ENCODE measurements around the gene TMEM223. TPM values are rescaled to one million over a fixed set of nuclear protein-coding genes. Genes with fewer than 3 reads are reported as not detected.

TMEM223 gene
- total RNA-seq, 1 experiment from 2014 or later = 20.1 TPM

DNA sequence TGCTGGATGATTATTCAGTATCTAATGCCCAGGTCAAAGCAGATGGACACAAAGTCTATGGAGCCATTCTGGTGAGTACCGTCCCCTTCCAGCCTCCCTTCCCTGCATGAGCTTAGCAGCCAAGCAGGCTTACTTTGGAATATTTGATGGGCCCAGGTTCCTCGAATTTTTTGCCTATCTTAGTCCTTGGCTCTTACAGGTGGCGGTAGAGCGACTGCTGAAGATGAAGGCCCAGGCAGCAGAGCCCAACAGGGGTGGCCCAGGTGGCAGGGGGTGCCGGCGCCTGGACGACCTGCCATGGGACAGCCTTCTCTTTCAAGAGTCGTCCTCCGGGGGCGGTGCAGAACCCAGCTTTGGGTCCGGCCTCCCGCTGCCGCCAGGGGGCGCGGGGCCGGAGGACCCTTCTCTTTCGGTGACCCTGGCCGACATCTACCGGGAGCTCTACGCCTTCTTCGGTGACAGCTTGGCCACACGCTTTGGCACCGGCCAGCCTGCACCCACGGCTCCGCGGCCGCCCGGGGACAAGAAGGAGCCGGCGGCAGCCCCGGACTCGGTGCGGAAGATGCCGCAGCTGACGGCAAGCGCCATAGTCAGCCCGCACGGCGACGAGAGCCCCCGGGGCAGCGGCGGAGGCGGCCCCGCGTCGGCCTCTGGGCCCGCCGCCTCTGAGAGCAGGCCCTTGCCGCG, 5.3 kb downstream of the TMEM223 start:
- no peaks in the 10 kb centered on the region for H3K9me3 ChIP-seq (ENCODE audit: control insufficient read depth, insufficient read depth, low read depth, low read length)
- peak overlapping the region; percentile 87 for H3K27ac ChIP-seq (ENCODE audit: low read length)
- no TSS peak for BruUV-seq (replicated peaks)
- ATAC-seq = peak; percentile 81
- TF ChIP-seq CTCF (IDR thresholded peaks at IDR 0.05) = peak; percentile 98
- TF ChIP-seq SIN3A (IDR thresholded peaks at IDR 0.05; ENCODE audit: borderline replicate concordance, insufficient read depth, low read depth, low read length) = peak; percentile 19; the same call in 1 of the 2 replicates
- TF ChIP-seq TCF7L2 (IDR thresholded peaks at IDR 0.05; ENCODE audit: low read depth, low read length) = no peak
- H3K36me3 ChIP-seq (ENCODE audit: control insufficient read depth, insufficient read depth, low read length) = peaks cover 3% of the 10 kb centered on the region
- POLR2A ChIA-PET = interaction anchor here (0.5 to 0.9 kb wide), 4 partner anchors 41 to 185 kb away, joined by 3 to 8 read pairs (median 4); partner anchors contain the start of gene MTA2
- H3K4me1 ChIP-seq (ENCODE audit: control insufficient read depth, insufficient read depth, low read length) = peaks cover 30% of the 10 kb centered on the region
- H3K4me3 ChIP-seq (ENCODE audit: low read depth in 2 of 2, low read length in 2 of 2) = peak overlapping the region; percentile 86 to 98
- in situ Hi-C loops (cut with HindIII; ENCODE audit: low pct_unique_long_range_greater_than_20kb, low sequenced_read_pairs) (no loop called here), intact Hi-C loops (cut with micrococcal nuclease; ENCODE audit: unreplicated experiment) (loop anchor here (2.0 kb wide), 1 partner anchor 76 kb away; no protein-coding TSS in a partner anchor)
- H3K27me3 ChIP-seq (ENCODE audit: control insufficient read depth, insufficient read depth, low read length) = no peaks in the 10 kb centered on the region
- CTCF ChIA-PET = interaction anchor here (0.5 to 1.4 kb wide), 7 partner anchors 11 to 177 kb away, joined by 3 to 7 read pairs (median 3); partner anchors contain the start of gene TAF6L
- DNase-seq (ENCODE audit: low read depth, low spot score) = no peak

- no peaks in the 10 kb centered on the region for H3K27me3 ChIP-seq (ENCODE audit: control insufficient read depth, insufficient read depth, low read length)
Measured at GRCh38 chr11:62782753-62783152, 9.1 kb downstream of the TMEM223 start.

More at GRCh38 chr11:62782753-62783152, 9.1 kb downstream of the TMEM223 start:
- no TSS peak for BruUV-seq (replicated peaks)
- peaks cover 3% of the 10 kb centered on the region for H3K36me3 ChIP-seq (ENCODE audit: control insufficient read depth, insufficient read depth, low read length)
- H3K4me3 ChIP-seq (ENCODE audit: low read depth in 2 of 2, low read length in 2 of 2) = no peak overlapping the region
- no peaks in the 10 kb centered on the region for H3K9me3 ChIP-seq (ENCODE audit: control insufficient read depth, insufficient read depth, low read depth, low read length)
- ChIA-PET CTCF (no interaction called here), POLR2A (no interaction called here)
- DNase-seq (ENCODE audit: low read depth, low spot score) = no peak
- intact Hi-C loops (cut with micrococcal nuclease; ENCODE audit: unreplicated experiment) (no loop called here), in situ Hi-C loops (cut with HindIII; ENCODE audit: low pct_unique_long_range_greater_than_20kb, low sequenced_read_pairs) (no loop called here)
- no peak overlapping the region for H3K27ac ChIP-seq (ENCODE audit: low read length)
- peaks cover 7% of the 10 kb centered on the region for H3K4me1 ChIP-seq (ENCODE audit: control insufficient read depth, insufficient read depth, low read length)
- TF ChIP-seq CTCF (IDR thresholded peaks at IDR 0.05) (no peak), TCF7L2 (IDR thresholded peaks at IDR 0.05; ENCODE audit: low read depth, low read length) (no peak), SIN3A (IDR thresholded peaks at IDR 0.05; ENCODE audit: borderline replicate concordance, insufficient read depth, low read depth, low read length) (no peak), REST (IDR thresholded peaks at IDR 0.05; ENCODE audit: insufficient read depth in 1 of 2, low read depth in 2 of 2, low read length in 1 of 2) (no peak), POLR2AphosphoS5 (IDR thresholded peaks at IDR 0.05; ENCODE audit: low read depth, low read length) (no peak)
- no peak for ATAC-seq

Data from Panc1 (cell line).